Peyer's patch (tissue), 4 donors: Measurements from ENCODE around the gene PBRM1.

Experiments used
- CTCF ChIP-seq, 6 experiments: fragments of 450-650 bp in 4 of 6; fragments of 200-600 bp in 2 of 6; sonication (generic) in 1 of 6; IDR thresholded peaks; one replicate each; pipeline ENCODE4 v1.5.1; 2017 to 2019; ENCODE audit warnings: antibody characterized with exemption in 6 of 6, mild to moderate bottlenecking in 3 of 6, moderate library complexity in 1 of 6
- POLR2A ChIP-seq, 2 donors: fragments of 450-650 bp; IDR thresholded peaks; one replicate each; pipeline ENCODE4 v1.5.1; 2017; ENCODE audit warnings: antibody characterized with exemption in 2 of 2, mild to moderate bottlenecking in 2 of 2, moderate library complexity in 2 of 2

- TF ChIP-seq CTCF (IDR thresholded peaks at IDR 0.05), result no peak
- no peak for TF ChIP-seq POLR2A (IDR thresholded peaks at IDR 0.05)
Observed at GRCh38 chr3:52503788-52504424, 181.8 kb downstream of the PBRM1 start.
